IPS DF 6.9 (cell line): ENCODE results near the gene LIN28B.
"Not testable (repeated sequence)": the region's sequence is repeated elsewhere in the genome, so short reads cannot be mapped to it uniquely, and the experiment has no call there.

Source experiments
- DNase-seq: peaks from one replicate; pipeline ENCODE4 v3.0.0-alpha.2; 2013; ENCODE audit warnings: low read depth, low spot score
- H3K27ac ChIP-seq: one replicate; pipeline ENCODE4 v1.5.1; 2013; ENCODE audit warnings: low read length, control low read depth
- H3K27me3 ChIP-seq: 2 replicates; pipeline ENCODE4 v1.6.1; 2013; ENCODE audit warnings: mild to moderate bottlenecking, low read length; ENCODE audit not compliant: control insufficient read depth, insufficient read depth
- H3K36me3 ChIP-seq: 2 replicates; pipeline ENCODE4 v1.6.1; 2013; ENCODE audit warnings: low read length; ENCODE audit not compliant: control insufficient read depth, insufficient read depth
- H3K4me1 ChIP-seq: 2 replicates; pipeline ENCODE4 v1.6.1; 2013; ENCODE audit warnings: low read length; ENCODE audit not compliant: control insufficient read depth, insufficient read depth
- H3K4me3 ChIP-seq: 2 replicates; pipeline ENCODE4 v1.5.1; 2013; ENCODE audit warnings: mild to moderate bottlenecking, low read length
- H3K9me3 ChIP-seq: 2 replicates; pipeline ENCODE4 v1.6.1; 2013; ENCODE audit warnings: low read length, inconsistent platforms; ENCODE audit not compliant: control insufficient read depth, insufficient read depth
- WGBS: extraction: QIAGEN DNeasy Blood & Tissue Kit; methylation state at CpG from one replicate; pipeline ENCODE4 v1.1.7; 2013; ENCODE audit warnings: mixed read lengths, missing lambda C conversion rate; ENCODE audit not compliant: insufficient read length, insufficient coverage; 5-methylcytosine and 5-hydroxymethylcytosine counted together

Gene LIN28B

GRCh38 chr6:104984831-104985230, 27.9 kb downstream of the LIN28B start:
- Histone ChIP-seq H3K9me3 (no peaks in the 10 kb centered on the region), H3K36me3 (no peaks in the 10 kb centered on the region), H3K27ac (no peak overlapping the region), H3K4me3 (no peak overlapping the region), H3K27me3 (no peaks in the 10 kb centered on the region), H3K4me1 (no peaks in the 10 kb centered on the region)
- WGBS: no CpG with 5 or more reads among the region's 1 CpG
- no peak for DNase-seq

- not testable (repeated sequence) for H3K4me3 ChIP-seq, H3K27ac ChIP-seq, H3K9me3 ChIP-seq, DNase-seq, H3K36me3 ChIP-seq, H3K4me1 ChIP-seq, H3K27me3 ChIP-seq
- no CpG with 5 or more reads among the region's 4 CpGs for WGBS
Measured at GRCh38 chr6:104985875-104986274, 29.0 kb downstream of the LIN28B start.

GRCh38 chr6:104986625-104987024, 29.7 kb downstream of the LIN28B start:
- Histone ChIP-seq H3K9me3 (no peaks in the 10 kb centered on the region), H3K36me3 (no peaks in the 10 kb centered on the region), H3K4me3 (no peak overlapping the region), H3K4me1 (no peaks in the 10 kb centered on the region; the same call in 1 of the 2 replicates), H3K27ac (no peak overlapping the region), H3K27me3 (no peaks in the 10 kb centered on the region)
- WGBS: 100% methylated on average over 1 of the region's 3 CpGs
- no peak for DNase-seq

GRCh38 chr6:104987218-104987617, 30.3 kb downstream of the LIN28B start:
- no CpG with 5 or more reads among the region's 3 CpGs for WGBS
- no peaks in the 10 kb centered on the region for H3K36me3 ChIP-seq

GRCh38 chr6:104990085-104990484, 33.2 kb downstream of the LIN28B start:
- H3K4me1 ChIP-seq: no peaks in the 10 kb centered on the region; the same call in 1 of the 2 replicates
- H3K9me3 ChIP-seq: no peaks in the 10 kb centered on the region
- no peak overlapping the region for H3K27ac ChIP-seq
- no peak overlapping the region for H3K4me3 ChIP-seq
- H3K36me3 ChIP-seq: no peaks in the 10 kb centered on the region
- no peak for DNase-seq
- no CpG with 5 or more reads among the region's 1 CpG for WGBS
- H3K27me3 ChIP-seq: no peaks in the 10 kb centered on the region

More at GRCh38 chr6:104987218-104987617, 30.3 kb downstream of the LIN28B start:
- H3K4me1 ChIP-seq: no peaks in the 10 kb centered on the region; the same call in 1 of the 2 replicates
- H3K27ac ChIP-seq: no peak overlapping the region
- H3K27me3 ChIP-seq: no peaks in the 10 kb centered on the region
- no peak for DNase-seq
- H3K4me3 ChIP-seq: no peak overlapping the region
- no peaks in the 10 kb centered on the region for H3K9me3 ChIP-seq

- DNase-seq, H3K36me3 ChIP-seq, H3K27ac ChIP-seq, H3K4me1 ChIP-seq, H3K27me3 ChIP-seq, H3K9me3 ChIP-seq, H3K4me3 ChIP-seq: not testable (repeated sequence)
- no CpG with 5 or more reads among the region's 37 CpGs for WGBS
Measured at GRCh38 chr6:104991062-104991461, 34.2 kb downstream of the LIN28B start.

GRCh38 chr6:104993576-104993975, 36.7 kb downstream of the LIN28B start:
- not testable (repeated sequence) for H3K36me3 ChIP-seq, H3K27ac ChIP-seq, H3K4me1 ChIP-seq, DNase-seq, H3K9me3 ChIP-seq, H3K27me3 ChIP-seq, H3K4me3 ChIP-seq
- no CpG with 5 or more reads among the region's 7 CpGs for WGBS

GRCh38 chr6:104995989-104996617, 39.2 kb downstream of the LIN28B start:
- Histone ChIP-seq H3K27ac (no peak overlapping the region), H3K27me3 (no peaks in the 10 kb centered on the region), H3K9me3 (no peaks in the 10 kb centered on the region; the same call in 1 of the 2 replicates), H3K4me3 (no peak overlapping the region), H3K4me1 (no peaks in the 10 kb centered on the region; the same call in 1 of the 2 replicates), H3K36me3 (no peaks in the 10 kb centered on the region)
- DNase-seq: no peak
- no CpG with 5 or more reads among the region's 2 CpGs for WGBS

- DNase-seq: no peak
- H3K9me3 ChIP-seq: no peaks in the 10 kb centered on the region
- no peaks in the 10 kb centered on the region for H3K27me3 ChIP-seq
- no peaks in the 10 kb centered on the region for H3K4me1 ChIP-seq
- WGBS: no CpG with 5 or more reads among the region's 1 CpG
- no peak overlapping the region for H3K4me3 ChIP-seq
- H3K36me3 ChIP-seq: no peaks in the 10 kb centered on the region
- H3K27ac ChIP-seq: no peak overlapping the region
Measured at GRCh38 chr6:105001063-105001462, 44.2 kb downstream of the LIN28B start.

GRCh38 chr6:105001906-105002305, 45.0 kb downstream of the LIN28B start:
- WGBS: no CpG with 5 or more reads among the region's 1 CpG
- DNase-seq: no peak
- H3K4me1 ChIP-seq: no peaks in the 10 kb centered on the region
- no peaks in the 10 kb centered on the region for H3K27me3 ChIP-seq
- H3K27ac ChIP-seq: no peak overlapping the region
- H3K4me3 ChIP-seq: no peak overlapping the region
- H3K36me3 ChIP-seq: no peaks in the 10 kb centered on the region
- H3K9me3 ChIP-seq: no peaks in the 10 kb centered on the region

- DNase-seq: no peak
- Histone ChIP-seq H3K36me3 (no peaks in the 10 kb centered on the region), H3K27me3 (no peaks in the 10 kb centered on the region), H3K4me3 (no peak overlapping the region), H3K4me1 (no peaks in the 10 kb centered on the region), H3K9me3 (no peaks in the 10 kb centered on the region), H3K27ac (no peak overlapping the region)
- no CpG with 5 or more reads among the region's 1 CpG for WGBS
Measured at GRCh38 chr6:105005451-105005850, 48.5 kb downstream of the LIN28B start.
